ENCODE measurements around the gene GSTCD. TPM values are rescaled to one million over a fixed set of nuclear protein-coding genes. Genes with fewer than 3 reads are reported as not detected.
A peak's percentile ranks its signal among the peaks of the same experiment; 100 is the strongest.

GSTCD gene, protein sequence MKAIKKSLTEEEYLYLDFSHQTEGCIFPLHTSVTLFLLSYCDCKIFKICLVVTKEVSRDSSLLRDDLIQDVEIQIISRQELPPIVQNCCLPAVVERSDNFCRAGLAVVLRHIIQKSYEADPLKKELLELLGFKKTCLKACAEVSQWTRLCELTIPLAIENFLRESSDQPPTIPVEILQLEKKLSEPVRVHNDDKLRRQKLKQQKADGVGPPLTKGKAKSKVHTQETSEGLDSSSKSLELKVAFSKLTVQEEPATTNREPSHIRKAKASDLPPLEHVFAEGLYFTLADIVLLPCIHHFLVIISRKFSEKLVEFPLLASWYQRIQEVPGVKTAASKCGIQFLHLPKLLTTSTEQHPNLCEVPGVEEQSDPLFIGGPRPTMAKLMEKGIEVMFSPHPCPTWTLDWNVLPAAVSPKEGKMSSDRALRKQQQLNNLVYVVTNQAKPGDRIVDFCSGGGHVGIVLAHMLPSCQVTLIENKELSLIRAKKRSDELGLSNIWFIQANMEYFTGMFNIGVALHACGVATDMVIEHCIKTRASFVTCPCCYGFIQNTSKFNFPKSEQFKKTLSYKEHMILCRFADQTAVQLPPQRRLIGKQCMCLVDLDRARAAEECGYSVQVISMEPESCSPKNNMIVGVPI
- 14.0 TPM for total RNA-seq (ENCODE audit: unreplicated experiment)
- long read RNA-seq, partial matches to known transcripts: 0 of 1 reads
- long read RNA-seq, other reads (novel, unspliced or antisense): 1 of 1 reads

DNA sequence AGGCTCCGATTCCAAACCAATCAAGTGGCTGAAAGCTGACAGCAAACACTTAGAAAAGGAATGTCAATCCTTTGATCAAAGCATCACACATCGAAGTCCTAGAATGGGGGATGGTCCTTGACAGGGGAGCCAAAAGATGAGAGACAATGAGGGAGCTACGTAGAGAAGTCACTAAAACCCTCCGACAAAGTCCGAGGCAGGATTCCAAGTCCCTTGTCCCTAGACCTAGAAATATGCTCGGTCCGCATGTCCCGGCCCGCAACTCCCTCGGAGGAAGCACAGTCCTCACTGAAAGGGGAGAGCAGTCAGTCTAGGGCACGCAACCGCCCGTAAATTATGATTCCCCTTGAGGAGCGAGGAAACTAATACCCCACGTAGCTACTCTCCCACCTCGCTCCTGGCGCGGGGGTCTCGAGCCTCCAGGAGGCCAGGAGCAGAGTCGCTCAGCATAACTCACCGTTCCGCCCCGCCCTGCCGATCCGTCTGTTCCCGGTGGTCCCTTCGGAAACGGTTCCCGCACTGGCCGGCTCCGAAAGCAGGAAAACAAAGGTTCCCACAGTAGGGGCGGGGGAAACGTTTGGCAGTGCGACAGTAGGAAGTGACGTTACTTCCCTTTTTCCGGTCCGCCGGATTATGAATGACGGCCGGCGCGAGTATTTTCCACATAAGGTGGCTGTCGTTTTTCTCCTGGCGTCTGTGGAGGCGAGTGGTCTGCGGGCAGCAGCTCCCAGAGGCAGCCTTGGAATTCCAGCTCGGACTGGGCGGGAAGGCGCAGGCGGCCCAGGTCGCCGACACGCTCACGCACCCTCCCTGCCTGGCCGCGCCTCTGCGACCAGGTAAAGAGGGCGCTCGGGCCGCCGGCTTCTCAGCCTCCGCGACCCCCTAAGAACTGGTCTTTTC lies at the start of gene GSTCD, which contains the start of gene INTS12:
TSS of gene GSTCD (plus strand) at position 604 of the 900 bp plus-strand sequence. CDS start 8,830 bp downstream, outside the sequence.
TSS of gene INTS12 (minus strand) at position 509 of the 900 bp plus-strand sequence. CDS start 8,684 bp downstream, outside the sequence.
- Mint-ChIP-seq H3K27me3 (ENCODE audit: unreplicated experiment) (no peaks in the 10 kb centered on the region), H3K9me3 (ENCODE audit: unreplicated experiment) (no peaks in the 10 kb centered on the region)
- DNase-seq (ENCODE audit: low spot score): peak; percentile 92

DNA sequence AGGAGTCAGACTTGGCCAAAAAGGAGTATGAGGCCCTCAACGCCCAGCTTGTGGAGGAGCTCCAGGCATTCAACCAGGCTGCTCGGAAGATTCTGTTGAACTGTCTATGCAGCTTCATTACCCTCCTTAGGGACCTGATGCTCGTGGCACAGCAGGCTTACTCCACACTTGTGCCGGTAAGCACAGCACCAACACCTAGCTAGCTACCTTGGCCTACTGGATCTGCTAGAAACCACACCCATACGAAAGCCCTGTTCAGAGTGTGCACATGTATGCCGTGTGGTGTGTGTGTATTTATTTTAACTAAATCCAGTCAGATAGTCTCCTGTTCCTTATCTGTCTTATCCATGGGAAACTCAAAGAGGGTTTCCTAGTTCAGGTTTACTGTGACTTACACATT lies 49.4 kb upstream of the GSTCD start:
- TF ChIP-seq, protein P1, sequence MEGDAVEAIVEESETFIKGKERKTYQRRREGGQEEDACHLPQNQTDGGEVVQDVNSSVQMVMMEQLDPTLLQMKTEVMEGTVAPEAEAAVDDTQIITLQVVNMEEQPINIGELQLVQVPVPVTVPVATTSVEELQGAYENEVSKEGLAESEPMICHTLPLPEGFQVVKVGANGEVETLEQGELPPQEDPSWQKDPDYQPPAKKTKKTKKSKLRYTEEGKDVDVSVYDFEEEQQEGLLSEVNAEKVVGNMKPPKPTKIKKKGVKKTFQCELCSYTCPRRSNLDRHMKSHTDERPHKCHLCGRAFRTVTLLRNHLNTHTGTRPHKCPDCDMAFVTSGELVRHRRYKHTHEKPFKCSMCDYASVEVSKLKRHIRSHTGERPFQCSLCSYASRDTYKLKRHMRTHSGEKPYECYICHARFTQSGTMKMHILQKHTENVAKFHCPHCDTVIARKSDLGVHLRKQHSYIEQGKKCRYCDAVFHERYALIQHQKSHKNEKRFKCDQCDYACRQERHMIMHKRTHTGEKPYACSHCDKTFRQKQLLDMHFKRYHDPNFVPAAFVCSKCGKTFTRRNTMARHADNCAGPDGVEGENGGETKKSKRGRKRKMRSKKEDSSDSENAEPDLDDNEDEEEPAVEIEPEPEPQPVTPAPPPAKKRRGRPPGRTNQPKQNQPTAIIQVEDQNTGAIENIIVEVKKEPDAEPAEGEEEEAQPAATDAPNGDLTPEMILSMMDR (IDR thresholded peaks at IDR 0.05; ENCODE audit: unreplicated experiment): no peak
- Mint-ChIP-seq H3K9me3 (ENCODE audit: unreplicated experiment) (no peaks in the 10 kb centered on the region), H3K27ac (ENCODE audit: unreplicated experiment) (no peak overlapping the region), H3K27me3 (ENCODE audit: unreplicated experiment) (no peaks in the 10 kb centered on the region), H3K4me3 (ENCODE audit: unreplicated experiment) (no peak overlapping the region), H3K36me3 (ENCODE audit: low read depth, unreplicated experiment) (no peaks in the 10 kb centered on the region), H3K4me1 (ENCODE audit: unreplicated experiment) (no peaks in the 10 kb centered on the region)
- DNase-seq (ENCODE audit: low spot score): no peak

More for the DNA sequence above, at the start of gene GSTCD, which contains the start of gene INTS12:
- H3K4me3 Mint-ChIP-seq (ENCODE audit: unreplicated experiment): peak within 1 kb of the TSS; percentile 97
- peaks cover 16% of the 10 kb centered on the region for H3K4me1 Mint-ChIP-seq (ENCODE audit: unreplicated experiment)
- peaks cover 3% of the 10 kb centered on the region for H3K36me3 Mint-ChIP-seq (ENCODE audit: low read depth, unreplicated experiment)
- TF ChIP-seq, protein P1 (IDR thresholded peaks at IDR 0.05; ENCODE audit: unreplicated experiment): no peak
- H3K27ac Mint-ChIP-seq (ENCODE audit: unreplicated experiment): peak within 1 kb of the TSS; percentile 97

DNA sequence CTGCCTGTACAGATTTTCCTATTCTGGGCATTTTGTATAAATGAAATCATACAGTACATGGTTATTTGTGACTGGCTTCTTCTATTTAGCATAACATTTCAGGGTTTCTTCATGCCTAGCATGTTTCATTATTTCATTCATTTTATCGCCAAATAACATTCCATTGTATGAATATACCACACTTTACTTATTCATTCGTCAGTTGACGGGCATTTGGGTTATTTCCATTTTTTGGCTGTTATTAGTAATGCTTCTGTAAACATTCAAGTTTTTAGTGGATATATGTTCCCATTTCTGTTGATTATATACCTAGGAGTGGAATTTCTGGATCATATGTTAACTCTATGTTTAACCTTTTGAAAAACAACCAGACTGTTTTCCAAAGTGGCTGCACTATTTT lies 47.6 kb upstream of the GSTCD start:
- no peaks in the 10 kb centered on the region for H3K36me3 Mint-ChIP-seq (ENCODE audit: low read depth, unreplicated experiment)
- no peaks in the 10 kb centered on the region for H3K9me3 Mint-ChIP-seq (ENCODE audit: unreplicated experiment)
- no peak overlapping the region for H3K4me3 Mint-ChIP-seq (ENCODE audit: unreplicated experiment)
- no peaks in the 10 kb centered on the region for H3K27me3 Mint-ChIP-seq (ENCODE audit: unreplicated experiment)
- DNase-seq (ENCODE audit: low spot score): no peak
- H3K27ac Mint-ChIP-seq (ENCODE audit: unreplicated experiment): no peak overlapping the region
- H3K4me1 Mint-ChIP-seq (ENCODE audit: unreplicated experiment): no peaks in the 10 kb centered on the region
- TF ChIP-seq, protein P1 (IDR thresholded peaks at IDR 0.05; ENCODE audit: unreplicated experiment): no peak

DNA sequence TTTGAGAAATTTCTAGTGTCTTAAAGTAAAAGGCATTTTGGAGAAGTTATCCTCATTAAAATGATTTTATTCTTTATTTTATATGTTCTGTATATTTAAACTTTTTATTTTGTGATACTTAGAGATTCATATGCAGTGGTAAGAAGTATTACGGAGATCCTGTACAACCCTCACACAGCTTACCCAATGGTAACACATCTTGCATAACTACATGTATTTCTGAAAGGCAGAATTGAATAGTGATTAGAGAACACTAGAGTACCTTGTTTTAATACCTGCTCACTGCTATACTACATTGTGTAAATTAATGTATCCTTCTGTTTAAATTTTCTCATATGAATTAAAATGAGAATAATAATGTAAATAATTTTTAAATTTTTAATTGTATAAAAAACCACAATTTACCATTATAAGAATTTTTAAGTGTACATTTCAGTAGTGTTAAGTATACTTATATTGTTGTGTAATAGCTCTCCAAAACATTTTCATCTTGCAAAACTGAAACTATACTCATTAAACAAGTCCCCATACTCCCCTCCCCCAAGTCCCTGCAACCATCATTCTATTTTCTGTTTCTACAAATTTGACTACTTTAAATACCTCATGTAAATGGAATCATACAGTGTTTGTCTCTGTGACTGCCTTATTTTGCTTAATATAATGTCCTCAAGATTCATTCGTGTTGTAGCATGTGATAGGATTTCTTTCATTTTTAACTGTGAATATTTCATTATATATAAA lies 45.5 kb upstream of the GSTCD start:
- Mint-ChIP-seq H3K36me3 (ENCODE audit: low read depth, unreplicated experiment) (no peaks in the 10 kb centered on the region), H3K27ac (ENCODE audit: unreplicated experiment) (no peak overlapping the region), H3K27me3 (ENCODE audit: unreplicated experiment) (no peaks in the 10 kb centered on the region), H3K4me1 (ENCODE audit: unreplicated experiment) (no peaks in the 10 kb centered on the region), H3K4me3 (ENCODE audit: unreplicated experiment) (no peak overlapping the region), H3K9me3 (ENCODE audit: unreplicated experiment) (no peaks in the 10 kb centered on the region)
- no peak for DNase-seq (ENCODE audit: low spot score)
- TF ChIP-seq, protein P1 (IDR thresholded peaks at IDR 0.05; ENCODE audit: unreplicated experiment): no peak

All from endothelial cell (in vitro differentiated cells).